Loucy (cell line): ENCODE data around the gene KLRG1.

Experiments
- EZH2phosphoT487 ChIP-seq: fragments of 200-600 bp; IDR thresholded peaks from 2 replicates; pipeline ENCODE4 v1.6.1; 2018; ENCODE audit warnings: antibody characterized with exemption, mild to moderate bottlenecking, moderate library complexity, borderline replicate concordance
- TF ChIP-seq, protein P1 (sequence below): fragments of 200-600 bp; sonication (generic); conservative IDR thresholded peaks from 2 replicates; pipeline ENCODE4 v1.5.1; 2014; ENCODE audit warnings: mild to moderate bottlenecking, antibody characterized with exemption, low read length

DNA sequence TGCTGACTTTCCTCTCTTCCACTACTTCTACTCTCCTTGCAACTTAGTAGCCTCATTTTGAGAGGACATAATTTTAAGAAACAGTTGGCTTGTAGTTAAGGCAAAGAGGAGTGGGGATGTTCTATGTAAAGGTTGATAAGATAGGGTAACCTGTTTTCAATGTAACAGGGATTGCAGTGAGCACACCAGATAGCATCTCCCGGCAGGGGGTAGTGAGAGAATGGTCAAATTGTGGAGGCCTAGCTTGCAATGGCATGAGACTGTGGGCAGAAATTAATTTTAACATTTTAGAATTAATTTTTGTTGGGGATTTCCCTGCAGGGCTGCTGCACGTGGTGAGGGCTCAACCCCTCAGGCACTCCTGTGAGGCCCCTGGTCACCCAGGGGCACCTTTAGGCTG, 41.4 kb downstream of the KLRG1 start:
- TF ChIP-seq, protein P1, sequence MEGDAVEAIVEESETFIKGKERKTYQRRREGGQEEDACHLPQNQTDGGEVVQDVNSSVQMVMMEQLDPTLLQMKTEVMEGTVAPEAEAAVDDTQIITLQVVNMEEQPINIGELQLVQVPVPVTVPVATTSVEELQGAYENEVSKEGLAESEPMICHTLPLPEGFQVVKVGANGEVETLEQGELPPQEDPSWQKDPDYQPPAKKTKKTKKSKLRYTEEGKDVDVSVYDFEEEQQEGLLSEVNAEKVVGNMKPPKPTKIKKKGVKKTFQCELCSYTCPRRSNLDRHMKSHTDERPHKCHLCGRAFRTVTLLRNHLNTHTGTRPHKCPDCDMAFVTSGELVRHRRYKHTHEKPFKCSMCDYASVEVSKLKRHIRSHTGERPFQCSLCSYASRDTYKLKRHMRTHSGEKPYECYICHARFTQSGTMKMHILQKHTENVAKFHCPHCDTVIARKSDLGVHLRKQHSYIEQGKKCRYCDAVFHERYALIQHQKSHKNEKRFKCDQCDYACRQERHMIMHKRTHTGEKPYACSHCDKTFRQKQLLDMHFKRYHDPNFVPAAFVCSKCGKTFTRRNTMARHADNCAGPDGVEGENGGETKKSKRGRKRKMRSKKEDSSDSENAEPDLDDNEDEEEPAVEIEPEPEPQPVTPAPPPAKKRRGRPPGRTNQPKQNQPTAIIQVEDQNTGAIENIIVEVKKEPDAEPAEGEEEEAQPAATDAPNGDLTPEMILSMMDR, result no peak
- TF ChIP-seq EZH2phosphoT487, result no peak
